H1 (cell line): Measurements from ENCODE around the gene TMEM169. TPM values are rescaled to one million over a fixed set of nuclear protein-coding genes. Genes with fewer than 3 reads are reported as not detected.

Source experiments
- CTCF ChIA-PET: fragments of 300-600 bp; sonication (Branson Sonifier 250); formaldehyde crosslinking; loops from one replicate; lab custom pipeline; 2021; ENCODE audit not compliant: partially characterized antibody; lab: Charles Lee
- POLR2A ChIA-PET: fragments of 300-600 bp; sonication (Branson Sonifier 250); formaldehyde crosslinking; loops from one replicate; lab custom pipeline; 2021; ENCODE audit warnings: inconsistent platforms; ENCODE audit not compliant: partially characterized antibody; lab: Charles Lee
- DNase-seq, 2 experiments: peaks; one replicate each; pipeline versions ENCODE4 v3.0.0 to v3.0.0-alpha.2; 2010 to 2022; ENCODE audit warnings: low spot score in 2 of 2, low read depth in 1 of 2, mixed read lengths in 1 of 2
- FAIRE-seq: peaks from 2 replicates; lab custom pipeline; 2011; peaks lifted over from hg19 to GRCh38; lab: Jason Lieb, UNC
- H2AFZ ChIP-seq: 2 replicates; pipeline ENCODE4 v1.8.1; 2012; ENCODE audit warnings: low read length, inconsistent platforms
- H2AK5ac ChIP-seq: 2 replicates; pipeline ENCODE4 v1.6.1; 2013; ENCODE audit warnings: low read depth, low read length
- H2BK120ac ChIP-seq: replicated peaks from 2 replicates; pipeline ENCODE3; 2013; ENCODE audit warnings: low read depth, low read length, inconsistent platforms
- H2BK12ac ChIP-seq: 2 replicates; pipeline ENCODE4 v1.6.1; 2013; ENCODE audit warnings: low read depth, low read length
- H2BK15ac ChIP-seq: 2 replicates; pipeline ENCODE4 v1.6.1; 2013; ENCODE audit warnings: low read length
- H2BK20ac ChIP-seq: 2 replicates; pipeline ENCODE4 v1.6.1; 2013; ENCODE audit warnings: low read length
- H2BK5ac ChIP-seq: 2 replicates; pipeline ENCODE4 v1.6.1; 2013; ENCODE audit warnings: low read depth, low read length
- H3K14ac ChIP-seq: 2 replicates; pipeline ENCODE4 v1.6.1; 2013; ENCODE audit warnings: inconsistent platforms; ENCODE audit not compliant: insufficient read length
- H3K18ac ChIP-seq: 2 replicates; pipeline ENCODE4 v1.6.1; 2013; ENCODE audit warnings: low read length; ENCODE audit errors: extremely low read depth
- H3K23ac ChIP-seq: 2 replicates; pipeline ENCODE4 v1.6.1; 2013; ENCODE audit warnings: inconsistent platforms; ENCODE audit not compliant: insufficient read length
- H3K23me2 ChIP-seq: 2 replicates; pipeline ENCODE4 v1.6.1; 2013; ENCODE audit warnings: low read depth, low read length
- H3K27ac ChIP-seq: 2 replicates; pipeline ENCODE4 v1.6.1; 2011; ENCODE audit warnings: low read depth, low read length, inconsistent platforms
- H3K27me3 ChIP-seq, 4 experiments: replicated peaks in 1 of 4; 1 replicate in 1 of 4; 2 replicates in 3 of 4; pipeline versions ENCODE4 v1.6.1 to v1.8.1; 2011 to 2013; ENCODE audit warnings: low read length in 3 of 4, mild to moderate bottlenecking in 3 of 4, inconsistent platforms in 2 of 4, mixed read lengths in 2 of 4, moderate library complexity in 1 of 4; ENCODE audit not compliant: control insufficient read depth in 3 of 4, insufficient read depth in 3 of 4; ENCODE audit errors: extremely low read depth in 1 of 4
- H3K36me3 ChIP-seq, 4 experiments: 2 replicates each; pipeline versions ENCODE4 v1.6.1 to v1.8.1; 2011 to 2013; ENCODE audit warnings: mild to moderate bottlenecking in 4 of 4, low read length in 3 of 4, moderate library complexity in 2 of 4, control low read depth in 1 of 4, inconsistent platforms in 1 of 4; ENCODE audit not compliant: insufficient read depth in 4 of 4, control insufficient read depth in 2 of 4
- H3K4ac ChIP-seq: replicated peaks from 2 replicates; pipeline ENCODE3; 2013; ENCODE audit warnings: low read length, low read depth, mixed read lengths, inconsistent platforms; ENCODE audit not compliant: insufficient read length
- H3K4me1 ChIP-seq, 4 experiments: replicated peaks in 1 of 4; 1 replicate in 1 of 4; 2 replicates in 3 of 4; pipeline versions ENCODE4 v1.6.1 to v1.8.1; 2011 to 2013; ENCODE audit warnings: low read length in 3 of 4, inconsistent platforms in 2 of 4, mixed read lengths in 1 of 4; ENCODE audit not compliant: insufficient read depth in 4 of 4, control insufficient read depth in 3 of 4
- H3K4me2 ChIP-seq, 2 experiments: 2 replicates each; pipeline versions ENCODE4 v1.6.1 to v1.8.1; 2011 to 2013; ENCODE audit warnings: low read depth in 2 of 2, low read length in 2 of 2, control low read depth in 1 of 2, inconsistent platforms in 1 of 2, mild to moderate bottlenecking in 1 of 2; ENCODE audit not compliant: insufficient read depth in 1 of 2
- H3K4me3 ChIP-seq, 4 experiments: fragments of 200-600, 300-600 bp in 1 of 4; sonication (generic), shearing (Covaris generic), sonication (Bioruptor Twin) in 1 of 4; 2 replicates each; pipeline versions ENCODE4 v1.5.1 to v1.8.1; 2011 to 2016; ENCODE audit warnings: low read length in 4 of 4, low read depth in 3 of 4, control low read depth in 2 of 4, inconsistent platforms in 2 of 4, mild to moderate bottlenecking in 2 of 4, mixed read lengths in 1 of 4, moderate library complexity in 1 of 4; ENCODE audit not compliant: insufficient read depth in 2 of 4; ENCODE audit errors: extremely low read depth in 1 of 4
- H3K56ac ChIP-seq: replicated peaks from 2 replicates; pipeline ENCODE3; 2013; ENCODE audit warnings: low read depth, mild to moderate bottlenecking, mixed read lengths, low read length, inconsistent platforms; ENCODE audit not compliant: insufficient read length
- H3K79me1 ChIP-seq: 2 replicates; pipeline ENCODE4 v1.6.1; 2013; ENCODE audit warnings: low read depth, low read length, control low read depth
- H3K79me2 ChIP-seq, 2 experiments: 2 replicates each; pipeline versions ENCODE4 v1.6.1 to v1.8.1; 2012 to 2013; ENCODE audit warnings: low read length in 2 of 2, mild to moderate bottlenecking in 2 of 2, inconsistent platforms in 1 of 2; ENCODE audit not compliant: insufficient read depth in 2 of 2, control insufficient read depth in 1 of 2
- H3K9ac ChIP-seq, 4 experiments: replicated peaks in 1 of 4; 1 replicate in 1 of 4; 2 replicates in 3 of 4; pipeline versions ENCODE4 v1.6.1 to v1.8.1; 2011 to 2013; ENCODE audit warnings: low read depth in 3 of 4, low read length in 3 of 4, control low read depth in 2 of 4, mild to moderate bottlenecking in 2 of 4, moderate library complexity in 2 of 4, inconsistent platforms in 1 of 4; ENCODE audit errors: extremely low read depth in 1 of 4
- H3K9me3 ChIP-seq, 2 experiments: 2 replicates each; pipeline versions ENCODE4 v1.6.1 to v1.8.1; 2012 to 2013; ENCODE audit warnings: mild to moderate bottlenecking in 2 of 2, moderate library complexity in 2 of 2, control low read depth in 1 of 2, inconsistent platforms in 1 of 2, low read depth in 1 of 2, low read length in 1 of 2, mixed read lengths in 1 of 2; ENCODE audit not compliant: insufficient read depth in 2 of 2
- H4K20me1 ChIP-seq, 2 experiments: replicated peaks in 1 of 2; 2 replicates each; pipeline versions ENCODE3 to v1.8.1; 2011 to 2013; ENCODE audit warnings: inconsistent platforms in 2 of 2, low read length in 2 of 2, mild to moderate bottlenecking in 1 of 2; ENCODE audit not compliant: insufficient read depth in 2 of 2, control insufficient read depth in 1 of 2
- H4K5ac ChIP-seq: 2 replicates; pipeline ENCODE4 v1.6.1; 2013; ENCODE audit warnings: low read length, low read depth, mixed read lengths, inconsistent platforms; ENCODE audit not compliant: insufficient read length
- H4K8ac ChIP-seq: 2 replicates; pipeline ENCODE4 v1.8.0; 2013; ENCODE audit warnings: mild to moderate bottlenecking, moderate library complexity, low read length, inconsistent platforms; ENCODE audit not compliant: insufficient read depth; ENCODE audit errors: extremely low read depth
- H4K91ac ChIP-seq: replicated peaks from 2 replicates; pipeline ENCODE3; 2013; ENCODE audit warnings: low read length, mixed read lengths, inconsistent platforms; ENCODE audit not compliant: insufficient read length
- CEBPB ChIP-seq: IDR thresholded peaks from 2 replicates; pipeline ENCODE4 v1.6.1; 2012; ENCODE audit warnings: low read depth, low read length
- MAFK ChIP-seq: IDR thresholded peaks from 2 replicates; pipeline ENCODE4 v1.6.1; 2012; ENCODE audit warnings: low read depth, mild to moderate bottlenecking, improper control_type of control experiment, low read length
- NRF1 ChIP-seq: IDR thresholded peaks from 2 replicates; pipeline ENCODE4 v1.6.1; 2011; ENCODE audit warnings: mild to moderate bottlenecking, low read depth, low read length, improper control_type of control experiment
- SIN3A ChIP-seq, 2 experiments: IDR thresholded peaks in 1 of 2; conservative IDR thresholded peaks in 1 of 2; 2 replicates each; pipeline ENCODE4 v1.6.1; 2011 to 2012; ENCODE audit warnings: low read length in 2 of 2, improper control_type of control experiment in 1 of 2, low read depth in 1 of 2, mild to moderate bottlenecking in 1 of 2
- SIRT6 ChIP-seq: IDR thresholded peaks from one replicate; pipeline ENCODE4 v1.7.1; 2012; ENCODE audit warnings: low read length, inconsistent platforms
- WGBS, 2 experiments: shearing (Covaris generic) in 1 of 2; methylation state at CpG; one replicate each; pipeline versions ENCODE4 v1.1.6 to v1.1.7; 2013 to 2015; ENCODE audit warnings: low lambda C conversion rate in 2 of 2, mixed read lengths in 2 of 2, inconsistent platforms in 1 of 2, low coverage in 1 of 2, missing lambda C conversion rate in 1 of 2; ENCODE audit not compliant: insufficient replicate concordance in 2 of 2, insufficient coverage in 1 of 2, insufficient read length in 1 of 2; ENCODE audit errors: extremely low coverage in 1 of 2, missing lambda C conversion rate in 1 of 2; 5-methylcytosine and 5-hydroxymethylcytosine counted together
- polyA plus RNA-seq, 7 experiments: library from polyadenylated mRNA; depleted of rRNA in 3 of 7; stranded (reverse) in 5 of 7; unstranded in 2 of 7; fragments of >200 nt in 5 of 7; fragments of 200-250 nt in 2 of 7; gene quantifications; 1 replicate in 5 of 7; 2 replicates in 1 of 7; 4 replicates in 1 of 7; pipeline versions ENCODE4 v1.2.1 to v1.2.3, GENCODE V29; 2011 to 2013; ENCODE audit warnings: missing spikeins in 2 of 7, mixed read lengths in 2 of 7
- total RNA-seq: library from RNA; stranded (reverse); fragmentation: NEBNext Ultra II Directional; extraction: Animal tissue kit (Norgen Biotek cat#: 25700); gene quantifications from 2 replicates; pipeline ENCODE4 v1.2.1, GENCODE V29; 2021
- TF ChIP-seq, protein P1 (sequence below), 3 experiments: IDR thresholded peaks; 1 replicate in 2 of 3; 2 replicates in 1 of 3; pipeline versions ENCODE4 v1.5.1 to v1.6.1; 2011; ENCODE audit warnings: low read length in 3 of 3, mild to moderate bottlenecking in 3 of 3, inconsistent platforms in 2 of 3, low read depth in 1 of 3, moderate library complexity in 1 of 3; ENCODE audit not compliant: insufficient read depth in 1 of 3; ENCODE audit errors: control extremely low read depth in 1 of 3
- TF ChIP-seq, protein P2 (sequence below): IDR thresholded peaks from 2 replicates; pipeline ENCODE4 v1.6.1; 2012; ENCODE audit warnings: inconsistent platforms

The TMEM169 gene
- total and polyA plus RNA-seq, 2 of the 8 experiments (the other 6 are each of a cell fraction or from before 2014, with no cell fraction given) = 0.41 to 2.4 TPM

DNA sequence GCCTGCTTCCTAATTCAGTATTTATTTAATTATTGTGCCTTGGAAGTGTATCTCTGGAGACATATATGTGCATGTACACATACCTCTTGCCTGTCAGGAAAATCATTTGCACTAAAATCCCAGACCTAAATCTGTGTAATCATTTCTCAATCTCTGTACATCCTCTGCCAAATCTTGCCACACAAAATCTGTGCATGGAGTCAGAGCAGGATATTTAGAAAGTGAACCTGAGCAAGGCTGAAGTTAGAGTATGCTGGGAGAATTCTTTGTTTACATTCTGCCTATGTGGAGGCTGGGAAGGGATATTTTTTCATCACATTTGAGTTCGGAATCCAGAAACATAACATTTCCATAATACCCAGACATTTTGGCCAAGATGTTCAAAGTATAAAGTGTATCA lies 36.8 kb downstream of the TMEM169 start:
- TF ChIP-seq, protein P1, sequence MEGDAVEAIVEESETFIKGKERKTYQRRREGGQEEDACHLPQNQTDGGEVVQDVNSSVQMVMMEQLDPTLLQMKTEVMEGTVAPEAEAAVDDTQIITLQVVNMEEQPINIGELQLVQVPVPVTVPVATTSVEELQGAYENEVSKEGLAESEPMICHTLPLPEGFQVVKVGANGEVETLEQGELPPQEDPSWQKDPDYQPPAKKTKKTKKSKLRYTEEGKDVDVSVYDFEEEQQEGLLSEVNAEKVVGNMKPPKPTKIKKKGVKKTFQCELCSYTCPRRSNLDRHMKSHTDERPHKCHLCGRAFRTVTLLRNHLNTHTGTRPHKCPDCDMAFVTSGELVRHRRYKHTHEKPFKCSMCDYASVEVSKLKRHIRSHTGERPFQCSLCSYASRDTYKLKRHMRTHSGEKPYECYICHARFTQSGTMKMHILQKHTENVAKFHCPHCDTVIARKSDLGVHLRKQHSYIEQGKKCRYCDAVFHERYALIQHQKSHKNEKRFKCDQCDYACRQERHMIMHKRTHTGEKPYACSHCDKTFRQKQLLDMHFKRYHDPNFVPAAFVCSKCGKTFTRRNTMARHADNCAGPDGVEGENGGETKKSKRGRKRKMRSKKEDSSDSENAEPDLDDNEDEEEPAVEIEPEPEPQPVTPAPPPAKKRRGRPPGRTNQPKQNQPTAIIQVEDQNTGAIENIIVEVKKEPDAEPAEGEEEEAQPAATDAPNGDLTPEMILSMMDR (IDR thresholded peaks at IDR 0.05; ENCODE audit: control extremely low read depth in 1 of 3, insufficient read depth in 1 of 3, low read depth in 1 of 3, low read length in 3 of 3) = no peak
- TF ChIP-seq SIRT6 = no peak
- TF ChIP-seq CEBPB = no peak
- TF ChIP-seq, protein P2, sequence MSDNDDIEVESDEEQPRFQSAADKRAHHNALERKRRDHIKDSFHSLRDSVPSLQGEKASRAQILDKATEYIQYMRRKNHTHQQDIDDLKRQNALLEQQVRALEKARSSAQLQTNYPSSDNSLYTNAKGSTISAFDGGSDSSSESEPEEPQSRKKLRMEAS = no peak
- TF ChIP-seq NRF1 = no peak
- no peak for TF ChIP-seq SIN3A (conservative IDR thresholded peaks at IDR 0.05 in 1 of 2, IDR thresholded peaks at IDR 0.05 in 1 of 2; ENCODE audit: low read depth in 1 of 2, low read length in 2 of 2)
- no peak for TF ChIP-seq MAFK
- Histone ChIP-seq H3K4me1 (peaks cover 0 to 13% (median 9%) of the 10 kb centered on the region in 4 experiments; a peak in 5 of 7 replicates), H4K91ac (no peak overlapping the region), H3K36me3 (peaks cover 52 to 95% (median 77%) of the 10 kb centered on the region in 4 experiments), H3K4ac (no peak overlapping the region), H3K9ac (no peak overlapping the region), H3K4me2 (no peak overlapping the region), H3K9me3 (no peaks in the 10 kb centered on the region), H4K20me1 (peaks cover 0 to 2% of the 10 kb centered on the region in 2 experiments), H3K18ac (no peak overlapping the region), H2BK15ac (no peak overlapping the region), H2BK20ac (no peak overlapping the region), H2BK5ac (no peak overlapping the region), H3K23ac (no peak overlapping the region), H3K56ac (no peak overlapping the region), H3K27me3 (no peaks in the 10 kb centered on the region), H2BK120ac (no peak overlapping the region), H3K27ac (no peak overlapping the region), H3K79me1 (peaks cover 7% of the 10 kb centered on the region; the same call in 1 of the 2 replicates), H3K14ac (no peak overlapping the region), H4K5ac (no peak overlapping the region), H3K79me2 (peaks cover 10 to 78% of the 10 kb centered on the region in 2 experiments; a peak in 3 of 4 replicates), H2AK5ac (no peak overlapping the region), H2AFZ (no peak overlapping the region), H3K4me3 (no peak overlapping the region), H2BK12ac (no peak overlapping the region), H3K23me2 (no peaks in the 10 kb centered on the region), H4K8ac (no peak overlapping the region)
- ChIA-PET CTCF (interaction anchor here (1.2 to 3.8 kb wide), 4 partner anchors 9 to 49 kb away, joined by 3 to 18 read pairs (median 8); partner anchors contain the start of gene XRCC5), POLR2A (interaction anchor here (0.9 to 12.0 kb wide), 5 partner anchors 10 to 26 kb away, joined by 6 to 101 read pairs (median 14); partner anchors contain the start of gene XRCC5)
- FAIRE-seq (no peak), DNase-seq (no peak)
- 89% methylated on average over 1 of the region's 1 CpG; no CpG with 5 or more reads in 1 of the 2 experiments for WGBS, 2 experiments
